Measurements from ENCODE around the gene CDT1.

- TF ChIP-seq CTCF (conservative IDR thresholded peaks at IDR 0.05; ENCODE audit: low read depth in 2 of 2) (peak in 1 of 2 experiments; percentile 35; a peak in 2 of 4 replicates), POLR2AphosphoS5 (IDR thresholded peaks at IDR 0.05; ENCODE audit: low read depth) (no peak), ETS1 (IDR thresholded peaks at IDR 0.05) (no peak), EZH2 (IDR thresholded peaks at IDR 0.05; ENCODE audit: low read depth, unreplicated experiment) (no peak)
- TF ChIP-seq, protein P1, sequence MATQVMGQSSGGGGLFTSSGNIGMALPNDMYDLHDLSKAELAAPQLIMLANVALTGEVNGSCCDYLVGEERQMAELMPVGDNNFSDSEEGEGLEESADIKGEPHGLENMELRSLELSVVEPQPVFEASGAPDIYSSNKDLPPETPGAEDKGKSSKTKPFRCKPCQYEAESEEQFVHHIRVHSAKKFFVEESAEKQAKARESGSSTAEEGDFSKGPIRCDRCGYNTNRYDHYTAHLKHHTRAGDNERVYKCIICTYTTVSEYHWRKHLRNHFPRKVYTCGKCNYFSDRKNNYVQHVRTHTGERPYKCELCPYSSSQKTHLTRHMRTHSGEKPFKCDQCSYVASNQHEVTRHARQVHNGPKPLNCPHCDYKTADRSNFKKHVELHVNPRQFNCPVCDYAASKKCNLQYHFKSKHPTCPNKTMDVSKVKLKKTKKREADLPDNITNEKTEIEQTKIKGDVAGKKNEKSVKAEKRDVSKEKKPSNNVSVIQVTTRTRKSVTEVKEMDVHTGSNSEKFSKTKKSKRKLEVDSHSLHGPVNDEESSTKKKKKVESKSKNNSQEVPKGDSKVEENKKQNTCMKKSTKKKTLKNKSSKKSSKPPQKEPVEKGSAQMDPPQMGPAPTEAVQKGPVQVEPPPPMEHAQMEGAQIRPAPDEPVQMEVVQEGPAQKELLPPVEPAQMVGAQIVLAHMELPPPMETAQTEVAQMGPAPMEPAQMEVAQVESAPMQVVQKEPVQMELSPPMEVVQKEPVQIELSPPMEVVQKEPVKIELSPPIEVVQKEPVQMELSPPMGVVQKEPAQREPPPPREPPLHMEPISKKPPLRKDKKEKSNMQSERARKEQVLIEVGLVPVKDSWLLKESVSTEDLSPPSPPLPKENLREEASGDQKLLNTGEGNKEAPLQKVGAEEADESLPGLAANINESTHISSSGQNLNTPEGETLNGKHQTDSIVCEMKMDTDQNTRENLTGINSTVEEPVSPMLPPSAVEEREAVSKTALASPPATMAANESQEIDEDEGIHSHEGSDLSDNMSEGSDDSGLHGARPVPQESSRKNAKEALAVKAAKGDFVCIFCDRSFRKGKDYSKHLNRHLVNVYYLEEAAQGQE (IDR thresholded peaks at IDR 0.05; ENCODE audit: unreplicated experiment), result no peak
These were observed 35.5 kb downstream of the CDT1 start for GRCh38 chr16:88839026-88839529.
